Left lung (tissue), 10 donors: ENCODE data around the gene GSS. TPM values are rescaled to one million over a fixed set of nuclear protein-coding genes. Genes with fewer than 3 reads are reported as not detected.

ENCODE experiments used
- ATAC-seq: fragments of 200-7000 bp; cut with Tn5 transposase; one replicate; pipeline ENCODE4 v1.9.1; 2020; ENCODE audit warnings: moderate library complexity
- DNase-seq, 4 donors: peaks; one replicate each; pipeline ENCODE4 v3.0.0-alpha.2; 2013 to 2020
- H3K27ac ChIP-seq, 2 donors: fragments of 200-600 bp; sonication (generic) in 1 of 2; one replicate each; pipeline versions ENCODE4 v1.5.0 to v1.8.0; 2020 to 2021
- H3K27me3 ChIP-seq, 2 donors: fragments of 200-600 bp; sonication (generic) in 1 of 2; one replicate each; pipeline versions ENCODE4 v1.5.0 to v1.8.0; 2020 to 2021
- H3K36me3 ChIP-seq, 2 donors: fragments of 200-600 bp; sonication (generic) in 1 of 2; one replicate each; pipeline versions ENCODE4 v1.5.0 to v1.8.0; 2020 to 2021
- H3K4me1 ChIP-seq, 2 donors: fragments of 200-600 bp; one replicate each; pipeline ENCODE4 v1.8.0; 2021
- H3K4me3 ChIP-seq, 2 donors: fragments of 200-600 bp; sonication (generic) in 1 of 2; one replicate each; pipeline versions ENCODE4 v1.5.0 to v1.8.0; 2020 to 2021; ENCODE audit warnings: mild to moderate bottlenecking in 1 of 2
- H3K9me3 ChIP-seq, 2 donors: fragments of 200-600 bp; sonication (generic) in 1 of 2; one replicate each; pipeline versions ENCODE4 v1.5.0 to v1.8.0; 2020 to 2021
- intact Hi-C, 2 donors: fragments of 100-400 bp; cut with DNase I; formaldehyde crosslinking; loops; one replicate each; pipeline versions ENCODE4 v1.11.2 to v1.14.2; 2022
- polyA plus RNA-seq, 6 donors: library from polyadenylated mRNA; unstranded; fragments of 120-200 nt; gene quantifications; one replicate each; pipeline ENCODE4 v1.2.1, GENCODE V29; 2013; ENCODE audit not compliant: insufficient read length in 6 of 6
- total RNA-seq, 2 donors: library from RNA; stranded (reverse); fragmentation: NEBNext Ultra II Directional; extraction: Animal tissue kit (Norgen Biotek cat#: 25700); gene quantifications; one replicate each; pipeline ENCODE4 v1.2.1, GENCODE V29; 2021
- TF ChIP-seq, protein P1 (sequence below), 2 donors: fragments of 200-600 bp; sonication (generic) in 1 of 2; IDR thresholded peaks; one replicate each; pipeline versions ENCODE4 v1.5.0 to v1.8.0; 2021; ENCODE audit warnings: antibody characterized with exemption in 2 of 2
- donor health status: DM: no; HTN: yes; CAD: no.
- donor health status: DM: no; HTN: no; CAD: no.

Gene GSS
- total and polyA plus RNA-seq, 8 donors = 37.8 to 50.3 (median 41.5) TPM

DNA sequence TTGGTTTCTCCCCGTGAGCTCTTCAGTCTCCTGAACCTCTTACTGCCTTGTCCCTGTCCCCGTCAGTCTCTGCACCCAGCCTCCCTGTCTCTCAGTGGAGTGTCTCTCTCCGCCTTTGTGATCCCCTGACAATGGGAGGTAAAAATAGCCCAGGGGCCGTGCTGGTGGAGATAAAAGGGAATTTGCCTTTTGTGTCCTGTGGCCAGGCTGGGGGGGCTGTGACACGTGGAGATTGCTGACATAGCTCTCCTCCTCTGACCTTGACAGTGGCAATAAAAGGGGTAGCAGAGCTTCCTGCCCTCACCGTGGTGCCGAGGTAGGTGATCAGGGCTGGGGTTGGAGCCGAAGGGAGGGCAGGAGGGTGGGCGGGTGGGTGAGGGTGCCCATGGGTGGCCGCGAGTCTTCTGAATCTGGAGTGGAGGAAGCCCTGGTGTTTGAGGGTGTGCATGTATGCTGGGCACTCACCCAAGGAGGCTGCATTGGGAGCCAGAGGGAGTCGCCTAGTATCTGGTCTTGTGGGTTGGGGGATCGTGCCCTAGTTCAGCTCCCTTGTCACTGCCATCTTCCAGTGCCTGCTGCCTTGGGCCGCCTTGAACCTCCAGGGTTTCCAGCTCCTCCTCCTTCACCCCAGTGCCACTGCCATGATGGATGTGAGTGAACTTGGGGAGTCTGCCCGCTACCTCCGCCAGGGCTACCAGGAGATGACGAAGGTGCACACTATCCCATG lies 21.9 kb upstream of the GSS start:
- H3K27ac ChIP-seq = no peak overlapping the region
- no peaks in the 10 kb centered on the region for H3K36me3 ChIP-seq
- DNase-seq = peak in 1 of 4 donors; percentile 39
- peaks cover 0 to under 1% of the 10 kb centered on the region in 2 donors for H3K27me3 ChIP-seq
- no peak overlapping the region for H3K4me3 ChIP-seq
- no peak for ATAC-seq
- TF ChIP-seq, protein P1, sequence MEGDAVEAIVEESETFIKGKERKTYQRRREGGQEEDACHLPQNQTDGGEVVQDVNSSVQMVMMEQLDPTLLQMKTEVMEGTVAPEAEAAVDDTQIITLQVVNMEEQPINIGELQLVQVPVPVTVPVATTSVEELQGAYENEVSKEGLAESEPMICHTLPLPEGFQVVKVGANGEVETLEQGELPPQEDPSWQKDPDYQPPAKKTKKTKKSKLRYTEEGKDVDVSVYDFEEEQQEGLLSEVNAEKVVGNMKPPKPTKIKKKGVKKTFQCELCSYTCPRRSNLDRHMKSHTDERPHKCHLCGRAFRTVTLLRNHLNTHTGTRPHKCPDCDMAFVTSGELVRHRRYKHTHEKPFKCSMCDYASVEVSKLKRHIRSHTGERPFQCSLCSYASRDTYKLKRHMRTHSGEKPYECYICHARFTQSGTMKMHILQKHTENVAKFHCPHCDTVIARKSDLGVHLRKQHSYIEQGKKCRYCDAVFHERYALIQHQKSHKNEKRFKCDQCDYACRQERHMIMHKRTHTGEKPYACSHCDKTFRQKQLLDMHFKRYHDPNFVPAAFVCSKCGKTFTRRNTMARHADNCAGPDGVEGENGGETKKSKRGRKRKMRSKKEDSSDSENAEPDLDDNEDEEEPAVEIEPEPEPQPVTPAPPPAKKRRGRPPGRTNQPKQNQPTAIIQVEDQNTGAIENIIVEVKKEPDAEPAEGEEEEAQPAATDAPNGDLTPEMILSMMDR (IDR thresholded peaks at IDR 0.05) = no peak
- intact Hi-C loops = no loop called here
- H3K4me1 ChIP-seq = no peaks in the 10 kb centered on the region
- H3K9me3 ChIP-seq = no peaks in the 10 kb centered on the region

DNA sequence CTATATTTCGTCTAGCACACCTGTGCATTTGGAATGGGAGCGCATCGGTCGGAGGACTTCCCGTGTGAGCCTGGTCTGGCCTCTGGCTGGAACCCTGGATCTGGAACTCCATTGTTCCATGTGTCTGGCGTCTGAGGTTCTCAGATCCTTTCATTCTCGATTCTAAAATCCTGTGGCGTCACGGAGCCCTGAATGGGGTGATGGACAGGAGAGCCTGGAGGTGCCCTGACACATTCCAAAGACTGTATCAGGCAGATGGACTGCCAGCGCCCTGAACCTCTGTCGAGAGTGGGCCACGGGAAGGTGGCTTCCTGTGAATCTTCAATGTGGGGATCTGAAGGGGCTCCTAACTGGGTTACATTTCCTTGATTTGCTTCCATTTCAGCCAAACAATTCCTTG lies 20.7 kb upstream of the GSS start:
- TF ChIP-seq, protein P1 (IDR thresholded peaks at IDR 0.05) = no peak
- intact Hi-C loops = no loop called here
- no peak overlapping the region for H3K27ac ChIP-seq
- no peaks in the 10 kb centered on the region for H3K9me3 ChIP-seq
- no peak for ATAC-seq
- H3K27me3 ChIP-seq = no peaks in the 10 kb centered on the region
- H3K4me3 ChIP-seq = no peak overlapping the region
- no peaks in the 10 kb centered on the region for H3K36me3 ChIP-seq
- peak in 1 of 4 donors; percentile 13 for DNase-seq
- no peaks in the 10 kb centered on the region for H3K4me1 ChIP-seq

DNA sequence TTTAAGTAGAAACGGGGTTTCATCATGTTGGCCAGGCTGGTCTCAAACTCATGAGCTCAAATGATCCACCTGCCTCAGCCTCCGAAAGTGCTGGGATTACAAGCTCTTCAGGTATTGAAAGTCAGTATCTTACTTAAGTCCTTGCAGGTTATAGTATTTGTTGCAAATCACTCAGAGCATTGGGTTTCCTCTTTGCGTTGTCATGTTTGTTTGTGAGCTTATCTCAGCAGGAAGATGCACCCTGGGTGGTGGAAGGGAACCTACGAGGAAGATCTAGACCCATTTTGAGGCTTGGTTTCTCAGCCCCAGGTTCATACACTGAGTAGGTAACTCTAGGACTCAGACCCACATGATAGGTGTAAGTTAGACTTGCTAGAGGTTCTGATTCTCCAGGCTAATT lies 18.6 kb upstream of the GSS start:
- TF ChIP-seq, protein P1 (IDR thresholded peaks at IDR 0.05) = no peak
- Histone ChIP-seq H3K27me3 (no peaks in the 10 kb centered on the region), H3K4me3 (no peak overlapping the region), H3K36me3 (no peaks in the 10 kb centered on the region), H3K4me1 (no peaks in the 10 kb centered on the region), H3K27ac (no peak overlapping the region), H3K9me3 (no peaks in the 10 kb centered on the region)
- ATAC-seq (no peak), DNase-seq (no peak)
- intact Hi-C loops = no loop called here

DNA sequence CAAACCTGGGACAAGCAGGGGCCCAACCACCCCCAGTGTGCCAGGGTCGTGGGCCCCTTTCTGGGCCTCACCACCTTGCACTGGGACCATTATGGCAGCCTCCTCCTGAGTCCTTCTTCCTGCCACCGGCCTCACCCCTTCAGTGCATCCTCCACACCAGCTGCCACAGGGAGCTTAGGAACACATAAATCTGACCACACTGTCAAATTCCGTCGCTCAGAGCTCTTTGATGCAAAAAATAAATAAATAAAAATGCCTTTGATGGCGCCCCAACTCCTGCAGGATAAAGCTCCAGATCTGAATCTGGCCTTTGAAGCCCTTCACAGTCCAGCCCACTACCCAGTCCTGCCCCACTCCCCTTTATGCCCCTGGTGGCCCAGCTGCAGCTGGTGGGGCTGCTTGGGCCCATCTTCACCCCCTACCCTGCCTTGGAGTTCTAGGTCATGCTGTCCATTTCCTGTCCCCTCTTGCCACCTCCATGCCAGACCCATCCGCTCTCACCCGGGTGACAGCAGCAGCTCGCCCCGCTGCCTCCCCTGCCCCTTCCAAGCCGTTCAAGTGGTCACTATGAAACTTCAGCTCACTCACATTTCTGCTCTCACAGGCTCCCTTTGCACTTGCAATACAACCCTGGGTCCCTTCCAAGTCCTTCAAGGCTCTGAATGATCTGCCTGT lies 16.1 kb upstream of the GSS start:
- Histone ChIP-seq H3K27me3 (no peaks in the 10 kb centered on the region), H3K9me3 (no peaks in the 10 kb centered on the region), H3K36me3 (no peaks in the 10 kb centered on the region), H3K4me1 (no peaks in the 10 kb centered on the region), H3K27ac (no peak overlapping the region), H3K4me3 (no peak overlapping the region)
- TF ChIP-seq, protein P1 (IDR thresholded peaks at IDR 0.05) = no peak
- DNase-seq = peak in 1 of 4 donors; percentile 40
- intact Hi-C loops = no loop called here
- ATAC-seq = no peak

DNA sequence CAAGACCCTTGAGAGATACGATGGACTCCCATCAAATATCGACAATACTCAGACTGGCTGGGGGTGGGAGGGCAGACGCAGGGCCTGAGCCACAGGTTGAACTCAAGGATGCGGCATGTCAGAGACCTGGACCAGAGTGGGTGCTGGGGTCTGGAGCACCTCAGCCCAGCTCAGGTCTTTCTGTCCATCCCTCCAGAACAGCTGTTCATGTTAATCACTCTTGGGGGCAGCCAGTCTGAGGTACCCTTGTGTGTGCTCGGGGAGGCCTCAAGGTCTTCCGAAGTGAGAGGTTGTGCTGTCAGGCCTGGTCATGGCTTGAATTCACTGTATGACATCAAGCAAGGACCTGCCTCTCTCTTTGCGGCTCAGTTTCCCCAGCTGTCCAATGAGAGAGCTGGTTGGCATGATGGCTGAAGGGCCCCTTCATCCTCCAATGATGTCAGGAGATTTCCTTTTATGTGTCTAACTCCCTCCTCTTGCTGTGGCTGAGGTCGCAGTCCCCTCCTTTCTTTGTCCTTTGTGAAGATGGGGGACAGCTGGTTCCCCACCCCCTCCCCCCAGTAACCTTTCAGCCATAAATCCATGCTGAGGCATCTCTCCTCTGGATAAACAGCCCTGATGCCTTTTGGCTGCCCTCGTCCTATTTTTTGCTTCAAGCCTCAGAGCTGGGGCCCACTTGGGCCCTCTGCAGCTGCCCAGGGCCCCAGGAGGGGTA lies 15.4 kb upstream of the GSS start:
- Histone ChIP-seq H3K27me3 (no peaks in the 10 kb centered on the region), H3K36me3 (no peaks in the 10 kb centered on the region), H3K27ac (no peak overlapping the region), H3K4me1 (no peaks in the 10 kb centered on the region), H3K4me3 (no peak overlapping the region), H3K9me3 (no peaks in the 10 kb centered on the region)
- ATAC-seq (no peak), DNase-seq (peak in 1 of 4 donors; percentile 11)
- TF ChIP-seq, protein P1 (IDR thresholded peaks at IDR 0.05) = no peak
- intact Hi-C loops = no loop called here
